Regular cardiac myocyte (primary cell): ENCODE results near the gene CAMSAP2. TPM values are rescaled to one million over a fixed set of nuclear protein-coding genes. Genes with fewer than 3 reads are reported as not detected.

Source experiments
- total RNA-seq: library from RNA; depleted of rRNA; stranded (reverse); fragments of >200 nt; gene quantifications from 2 replicates; pipeline ENCODE4 v1.2.3, GENCODE V29; 2014

The CAMSAP2 gene
- 21.7 and 23.1 TPM in 2 replicates for total RNA-seq

GRCh38 chr1:200738327-200738948 lies at the start of gene CAMSAP2:
CAMSAP2 (plus strand) TSS chr1:200738893; CDS start chr1:200739828, 935 bp downstream.

GRCh38 chr1:200872446-200873115 lies 133.9 kb downstream of the CAMSAP2 start, which contains the start of gene GPR25:
GPR25 (plus strand) TSS chr1:200872981; CDS start chr1:200873038, 57 bp downstream.

GRCh38 chr1:200894712-200895442 lies 156.2 kb downstream of the CAMSAP2 start, which contains the start of gene INAVA:
INAVA (plus strand) TSS chr1:200894900; CDS start chr1:200898401, 3,501 bp downstream.

Other genes with a start within 250 kb of the CAMSAP2 start
- gene KIF14, start 118.1 kb upstream of the CAMSAP2 start, total RNA-seq: 2.0 and 17.1 TPM in 2 replicates
- 15.8 and 16.5 TPM in 2 replicates for gene DDX59, start 69.0 kb upstream of the CAMSAP2 start, total RNA-seq
- not detected in 2 replicates for gene GPR25, start 134.1 kb downstream of the CAMSAP2 start, total RNA-seq
- under 0.01 and 0.19 TPM in 2 replicates for gene INAVA, start 156.0 kb downstream of the CAMSAP2 start, total RNA-seq